KBM-7 (cell line): Measurements from ENCODE around the gene CHM.
"Not testable (repeated sequence)": the region's sequence is repeated elsewhere in the genome, so short reads cannot be mapped to it uniquely, and the experiment has no call there.

Source experiments
- DNase-seq: peaks from one replicate; pipeline ENCODE4 v3.0.0-alpha.2; 2015
- in situ Hi-C: fragments of 300-500 bp; cut with MboI; formaldehyde crosslinking; loops from 2 replicates; pipeline ENCODE4 v1.14.3; 2020; ENCODE audit warnings: low sequenced_read_pairs, low pct_unique_long_range_greater_than_20kb, mixed read lengths

CHM gene

GRCh38 chrX:86047174-86047935, at the start of gene CHM:
TSS of gene CHM (minus strand) at chrX:86047558. CDS start at chrX:86047532, 26 bp downstream.
- peak; percentile 92 for DNase-seq
- in situ Hi-C loops = no loop called here

- in situ Hi-C loops = no loop called here
Observed at GRCh38 chrX:86078650-86079049, 31.3 kb upstream of the CHM start.

DNA sequence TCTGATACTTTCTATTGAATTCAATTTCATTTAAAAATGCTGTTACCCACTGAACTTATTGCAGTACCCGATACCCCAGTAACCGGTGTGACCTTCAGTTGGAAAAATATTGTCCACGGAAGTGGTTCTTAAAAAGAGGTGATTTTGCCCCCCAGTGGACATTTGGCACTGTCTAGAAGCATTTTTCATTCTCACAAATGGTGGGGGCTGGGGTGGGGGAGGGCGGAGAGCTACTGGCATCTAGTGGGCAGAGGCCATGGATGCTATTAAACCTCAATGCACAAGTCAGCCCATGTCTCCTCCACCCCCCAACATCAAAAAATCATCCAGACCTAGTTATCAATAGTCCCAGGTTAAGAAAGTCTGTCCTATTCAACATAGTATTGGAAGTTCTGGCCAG, 19.6 kb upstream of the CHM start:
- peak; percentile 24 for DNase-seq
- in situ Hi-C loops = no loop called here

More at GRCh38 chrX:86078650-86079049, 31.3 kb upstream of the CHM start:
- no peak for DNase-seq

DNA sequence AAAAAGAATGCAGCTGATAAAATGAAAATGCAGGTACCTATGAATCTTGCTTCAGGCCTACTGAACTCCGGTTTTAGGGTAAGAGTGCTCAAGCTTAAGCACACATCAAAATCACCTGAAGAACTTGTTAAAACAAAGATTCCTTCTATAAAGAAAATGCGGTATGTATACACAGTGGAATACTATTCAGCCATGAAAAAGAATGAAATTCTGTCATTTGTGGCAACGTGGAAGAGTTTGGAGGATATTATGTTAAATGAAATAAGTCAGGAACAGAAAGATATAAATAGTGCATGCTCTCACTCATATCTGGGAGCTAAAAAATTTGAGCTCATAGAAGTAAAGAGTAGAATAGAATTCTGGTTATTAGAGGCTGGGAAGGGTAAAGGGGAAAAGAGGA, 14.0 kb upstream of the CHM start:
- in situ Hi-C loops = no loop called here
- no peak for DNase-seq

DNA sequence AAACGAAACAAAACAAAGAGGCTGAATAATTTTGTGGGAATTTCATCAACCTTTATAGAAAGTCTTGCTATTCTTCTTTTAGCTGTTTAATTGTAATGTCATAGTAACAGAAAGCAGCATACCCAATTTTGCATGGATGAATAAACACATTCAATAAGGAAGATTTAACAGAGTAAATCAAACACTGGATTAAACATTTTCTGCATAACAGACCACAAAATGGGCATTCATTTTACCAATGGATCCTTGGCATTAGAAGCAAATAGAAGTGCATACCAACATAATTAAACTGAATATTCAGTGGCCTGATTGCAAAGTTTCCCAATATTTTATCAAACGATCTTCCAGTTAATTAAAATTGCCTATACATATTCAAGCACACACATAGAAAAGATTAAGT, 4.4 kb upstream of the CHM start:
- DNase-seq = no peak
- in situ Hi-C loops = no loop called here

- no peak for DNase-seq
- in situ Hi-C loops = no loop called here
Observed at GRCh38 chrX:86047936-86048280, 550 bp upstream of the CHM start.

DNA sequence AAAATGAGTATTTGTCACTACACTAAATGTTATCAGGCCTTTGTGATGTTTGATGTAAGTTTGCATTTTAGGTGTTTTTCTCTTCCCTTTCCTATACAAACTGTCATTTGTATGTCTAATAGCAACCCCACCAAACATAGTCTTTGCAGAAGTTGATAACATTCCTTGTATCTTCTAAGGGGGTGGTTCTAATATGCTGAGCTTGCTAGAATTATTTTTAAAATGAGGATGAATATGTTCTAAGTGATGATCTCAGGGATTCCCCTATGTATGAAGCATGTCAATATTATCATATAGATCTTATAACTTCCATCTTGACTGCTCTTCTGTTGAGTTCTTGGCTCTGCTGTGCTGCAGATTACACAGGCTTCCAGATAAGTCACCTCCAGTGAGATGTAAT, 3.1 kb downstream of the CHM start:
- in situ Hi-C loops = no loop called here
- no peak for DNase-seq

GRCh38 chrX:86039625-86040568, 7.5 kb downstream of the CHM start:
- in situ Hi-C loops = no loop called here
- DNase-seq = no peak

DNA sequence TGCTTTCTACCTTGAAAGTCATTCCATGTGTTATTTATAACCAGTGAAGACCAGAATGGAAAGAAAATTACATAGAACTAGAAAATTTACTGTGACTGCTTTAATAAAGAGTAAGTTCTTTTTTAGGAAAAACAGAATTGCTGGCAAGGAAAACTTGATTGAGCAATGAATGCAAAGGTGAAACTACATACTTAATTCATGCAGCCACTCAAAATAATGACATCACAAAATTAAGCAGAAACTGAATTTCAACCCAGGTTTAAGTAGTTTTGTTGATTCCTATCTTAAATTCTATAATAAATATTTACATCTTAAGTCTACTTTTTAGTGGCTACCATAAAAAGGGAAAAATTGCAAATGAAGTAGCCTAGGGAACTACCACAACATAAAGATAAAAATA, 14.0 kb downstream of the CHM start:
- in situ Hi-C loops = no loop called here

GRCh38 chrX:86028681-86029080, 18.7 kb downstream of the CHM start:
- DNase-seq = no peak
- in situ Hi-C loops = no loop called here

More for the DNA sequence above, 14.0 kb downstream of the CHM start:
- no peak for DNase-seq

- no peak for DNase-seq
- in situ Hi-C loops = no loop called here
Observed at GRCh38 chrX:86023811-86024210, 23.5 kb downstream of the CHM start.

DNA sequence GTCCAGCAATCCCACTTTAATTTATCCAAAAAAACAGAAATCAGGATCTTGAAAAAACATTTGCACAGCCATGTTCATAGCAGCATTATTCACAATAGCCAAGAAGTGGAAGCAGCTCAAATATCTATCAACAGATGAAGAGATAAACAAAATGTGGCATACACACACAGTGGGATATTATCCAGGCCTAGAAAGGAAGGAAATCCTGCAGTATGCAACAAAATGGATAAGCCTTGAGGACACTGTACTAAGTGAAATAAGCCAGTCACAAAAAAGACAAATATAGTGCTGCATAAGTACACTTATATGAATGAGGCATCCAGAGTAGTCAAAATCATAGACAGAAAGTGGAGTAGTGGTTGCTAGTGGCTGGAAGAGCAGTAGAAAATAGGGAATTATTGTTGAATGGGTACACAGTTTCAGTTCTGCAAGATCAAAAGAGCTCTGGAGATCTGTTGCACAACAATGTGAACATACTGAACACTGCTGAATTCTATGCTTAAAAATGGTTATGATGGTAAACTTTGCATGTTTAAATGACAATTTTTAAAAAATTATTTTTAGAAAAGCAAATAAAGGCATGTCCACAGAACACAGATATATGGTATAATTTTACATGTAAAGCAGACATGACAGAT, 25.6 kb downstream of the CHM start:
- in situ Hi-C loops = no loop called here
- no peak for DNase-seq

DNA sequence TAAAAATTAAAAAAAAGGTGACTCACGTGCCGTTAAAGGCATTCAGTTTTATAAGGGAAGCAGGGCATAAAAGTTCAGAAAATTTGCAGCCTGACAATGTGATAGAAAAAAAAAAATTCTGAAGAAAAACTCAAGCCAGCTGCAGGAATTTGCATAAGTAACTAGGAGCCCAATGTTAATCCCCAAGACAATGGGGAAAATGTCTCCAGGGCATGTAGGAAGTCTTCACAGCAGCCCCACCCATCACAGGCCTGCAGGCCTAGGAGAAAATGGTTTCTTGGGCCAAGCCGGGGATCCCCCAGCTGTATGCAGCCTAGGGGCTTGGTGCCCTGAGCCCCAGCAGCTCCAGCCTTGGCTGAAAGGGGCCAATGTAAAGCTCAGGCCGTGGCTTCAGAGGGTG, 31.2 kb downstream of the CHM start:
- in situ Hi-C loops = no loop called here
- no peak for DNase-seq

- peak; percentile 34 for DNase-seq
- in situ Hi-C loops = not testable (repeated sequence)
Observed at GRCh38 chrX:86014959-86015358, 32.4 kb downstream of the CHM start.

- in situ Hi-C loops = no loop called here
- DNase-seq = no peak
Observed at GRCh38 chrX:86014421-86014820, 32.9 kb downstream of the CHM start.

GRCh38 chrX:86013792-86014191, 33.6 kb downstream of the CHM start:
- DNase-seq = no peak
- in situ Hi-C loops = no loop called here

DNA sequence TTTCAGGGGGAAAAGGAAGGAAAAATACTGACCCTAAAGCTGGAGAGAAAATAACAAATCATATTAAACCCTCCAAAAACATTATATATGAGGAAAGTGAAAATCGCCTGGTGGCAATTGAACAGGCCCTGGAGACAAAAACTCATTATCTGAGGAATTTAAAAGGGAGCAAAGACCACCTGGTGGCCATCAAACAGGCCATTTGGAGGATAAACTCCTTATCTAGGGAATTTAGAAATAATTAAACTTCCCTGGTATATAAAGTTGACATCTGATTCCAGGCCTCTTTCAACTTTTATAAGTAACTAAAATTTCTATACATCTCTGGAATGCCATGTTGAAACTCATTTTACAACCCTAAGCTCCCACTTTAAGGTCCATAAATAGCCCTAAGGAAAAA, 35.2 kb downstream of the CHM start:
- in situ Hi-C loops = no loop called here
- no peak for DNase-seq

GRCh38 chrX:86009803-86010202, 37.6 kb downstream of the CHM start:
- DNase-seq, in situ Hi-C loops: not testable (repeated sequence)

GRCh38 chrX:86007891-86008290, 39.5 kb downstream of the CHM start:
- in situ Hi-C loops, DNase-seq: not testable (repeated sequence)
